ENCODE data around the gene INAVA. TPM values are rescaled to one million over a fixed set of nuclear protein-coding genes. Genes with fewer than 3 reads are reported as not detected.

INAVA gene
- total RNA-seq, 1 donor from 2014 or later: 191 TPM

DNA sequence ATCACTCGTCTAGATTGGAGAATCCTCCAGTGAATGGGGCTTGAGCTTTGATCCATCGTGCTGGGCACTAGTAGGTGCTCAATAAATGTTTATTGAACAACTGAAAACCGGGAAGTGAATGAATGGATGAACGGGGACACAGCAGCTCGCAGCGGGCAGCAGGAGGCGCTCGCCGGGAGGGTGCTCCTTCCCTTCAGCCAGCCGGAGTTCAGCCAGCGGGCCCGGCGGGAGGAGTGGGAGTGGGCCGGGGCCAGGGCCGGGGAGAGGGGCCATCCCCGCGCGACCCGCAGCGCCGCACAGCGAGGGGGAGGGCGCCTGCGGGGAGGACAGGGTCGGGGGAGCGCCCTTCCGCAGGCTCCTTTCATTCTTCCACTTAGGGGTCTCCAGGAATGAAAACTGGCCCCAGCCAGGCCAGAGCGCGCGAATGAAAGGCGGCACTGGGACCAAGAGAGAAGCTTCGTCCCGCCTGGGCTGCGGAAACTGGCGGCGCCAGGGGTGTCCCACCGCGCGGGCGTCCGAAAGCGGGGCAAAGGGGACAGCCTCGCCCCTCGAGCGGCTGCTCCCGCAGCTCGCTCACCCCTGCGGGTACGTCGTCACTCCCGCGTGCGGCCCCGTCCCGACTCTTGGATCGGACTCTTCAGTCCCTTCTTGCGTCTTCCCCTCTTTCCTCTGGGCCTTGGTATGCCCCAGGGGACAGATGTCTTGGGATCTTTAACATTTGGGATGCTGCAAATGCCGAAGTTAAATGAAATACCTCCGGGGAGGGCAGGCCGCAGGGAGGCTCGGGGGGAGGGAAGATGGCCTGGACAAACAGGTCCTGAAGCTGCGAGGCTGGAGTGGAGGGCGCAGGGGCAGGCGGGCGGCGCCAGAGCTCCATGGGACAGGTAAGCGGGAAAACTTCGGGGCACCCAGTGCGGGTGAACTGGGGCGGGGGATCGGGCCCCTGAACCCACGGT, 3.6 kb upstream of the INAVA start:
- no peak for DNase-seq (ENCODE audit: low read depth)
- peak overlapping the region; percentile 72 for H3K4me3 ChIP-seq (ENCODE audit: low read depth, low read length)
- TF ChIP-seq, protein P1, sequence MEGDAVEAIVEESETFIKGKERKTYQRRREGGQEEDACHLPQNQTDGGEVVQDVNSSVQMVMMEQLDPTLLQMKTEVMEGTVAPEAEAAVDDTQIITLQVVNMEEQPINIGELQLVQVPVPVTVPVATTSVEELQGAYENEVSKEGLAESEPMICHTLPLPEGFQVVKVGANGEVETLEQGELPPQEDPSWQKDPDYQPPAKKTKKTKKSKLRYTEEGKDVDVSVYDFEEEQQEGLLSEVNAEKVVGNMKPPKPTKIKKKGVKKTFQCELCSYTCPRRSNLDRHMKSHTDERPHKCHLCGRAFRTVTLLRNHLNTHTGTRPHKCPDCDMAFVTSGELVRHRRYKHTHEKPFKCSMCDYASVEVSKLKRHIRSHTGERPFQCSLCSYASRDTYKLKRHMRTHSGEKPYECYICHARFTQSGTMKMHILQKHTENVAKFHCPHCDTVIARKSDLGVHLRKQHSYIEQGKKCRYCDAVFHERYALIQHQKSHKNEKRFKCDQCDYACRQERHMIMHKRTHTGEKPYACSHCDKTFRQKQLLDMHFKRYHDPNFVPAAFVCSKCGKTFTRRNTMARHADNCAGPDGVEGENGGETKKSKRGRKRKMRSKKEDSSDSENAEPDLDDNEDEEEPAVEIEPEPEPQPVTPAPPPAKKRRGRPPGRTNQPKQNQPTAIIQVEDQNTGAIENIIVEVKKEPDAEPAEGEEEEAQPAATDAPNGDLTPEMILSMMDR (conservative IDR thresholded peaks at IDR 0.05; ENCODE audit: low read depth, low read length): peak; percentile 71

DNA sequence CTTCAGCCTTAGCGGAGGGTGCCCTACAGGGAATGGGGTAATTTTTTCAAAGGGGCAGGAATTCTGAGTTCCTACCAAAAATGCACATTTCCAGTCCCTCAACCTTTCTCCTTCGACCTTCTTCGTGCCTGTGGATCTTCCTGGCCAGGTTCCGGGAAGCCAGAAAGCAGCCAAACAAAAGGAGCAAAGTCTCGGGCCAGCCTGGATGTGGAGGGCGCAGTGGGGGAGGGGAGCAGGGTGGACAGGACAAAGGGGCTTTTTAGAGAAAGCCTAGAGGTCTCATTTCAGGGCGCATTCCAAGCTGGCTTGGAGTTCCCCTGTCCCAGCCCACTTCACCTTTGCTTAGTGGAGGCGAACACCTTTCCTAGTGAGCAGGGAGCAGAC, 2.9 kb upstream of the INAVA start:
- H3K4me3 ChIP-seq (ENCODE audit: low read depth, low read length): peak overlapping the region; percentile 72
- TF ChIP-seq, protein P1 (conservative IDR thresholded peaks at IDR 0.05; ENCODE audit: low read depth, low read length): no peak
- DNase-seq (ENCODE audit: low read depth): no peak

- TF ChIP-seq, protein P1 (conservative IDR thresholded peaks at IDR 0.05; ENCODE audit: low read depth, low read length): no peak
- peak overlapping the region; percentile 72 for H3K4me3 ChIP-seq (ENCODE audit: low read depth, low read length)
- DNase-seq (ENCODE audit: low read depth): no peak
These were observed 2.2 kb upstream of the INAVA start for GRCh38 chr1:200892546-200892945.

DNA sequence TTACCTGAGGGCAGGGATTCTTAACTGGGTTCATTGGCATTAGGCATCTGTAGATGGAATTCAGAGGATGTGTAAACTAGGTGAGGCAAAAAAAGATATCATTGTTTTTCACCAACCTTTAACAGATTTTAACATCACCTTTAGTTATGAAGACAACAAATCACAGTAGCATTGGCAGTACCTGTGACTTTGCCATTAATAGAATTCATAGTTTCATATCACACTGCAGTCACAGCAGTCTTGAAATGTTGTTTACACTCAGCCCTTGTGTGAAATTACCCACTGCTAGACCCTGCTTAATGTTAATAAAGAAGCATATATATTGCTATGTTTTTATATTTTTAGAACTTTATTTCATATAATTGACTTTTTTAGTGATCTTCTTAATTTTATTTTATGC, 1.7 kb upstream of the INAVA start:
- TF ChIP-seq, protein P1 (conservative IDR thresholded peaks at IDR 0.05; ENCODE audit: low read depth, low read length): no peak
- no peak overlapping the region for H3K4me3 ChIP-seq (ENCODE audit: low read depth, low read length)
- DNase-seq (ENCODE audit: low read depth): no peak

DNA sequence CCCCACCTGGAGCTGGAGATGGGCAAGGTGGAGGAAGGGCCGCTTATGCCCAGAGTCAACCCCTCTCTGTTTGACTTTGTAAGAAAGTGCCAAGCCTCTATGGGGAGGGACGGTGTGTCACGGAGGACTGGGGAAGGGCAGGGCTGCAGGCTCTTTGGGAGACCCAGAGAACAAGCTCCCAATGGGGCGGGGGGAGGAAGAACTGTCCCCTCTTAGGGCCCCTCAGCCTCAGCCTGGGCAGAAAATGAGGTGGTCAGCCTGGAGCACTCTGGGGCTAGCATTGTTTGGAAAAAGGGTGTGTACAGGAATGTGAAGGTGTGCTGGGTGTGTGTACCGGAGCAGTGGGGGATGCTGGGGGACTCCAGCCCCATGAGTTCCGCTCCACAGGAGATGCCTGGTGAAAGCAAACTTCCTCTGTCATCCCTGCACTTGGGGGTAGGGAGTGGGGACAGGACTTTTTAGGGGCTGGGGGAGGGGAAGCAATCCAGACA, 1.2 kb upstream of the INAVA start:
- DNase-seq (ENCODE audit: low read depth): no peak
- TF ChIP-seq, protein P1 (conservative IDR thresholded peaks at IDR 0.05; ENCODE audit: low read depth, low read length): no peak
- peak overlapping the region; percentile 66 for H3K4me3 ChIP-seq (ENCODE audit: low read depth, low read length)

DNA sequence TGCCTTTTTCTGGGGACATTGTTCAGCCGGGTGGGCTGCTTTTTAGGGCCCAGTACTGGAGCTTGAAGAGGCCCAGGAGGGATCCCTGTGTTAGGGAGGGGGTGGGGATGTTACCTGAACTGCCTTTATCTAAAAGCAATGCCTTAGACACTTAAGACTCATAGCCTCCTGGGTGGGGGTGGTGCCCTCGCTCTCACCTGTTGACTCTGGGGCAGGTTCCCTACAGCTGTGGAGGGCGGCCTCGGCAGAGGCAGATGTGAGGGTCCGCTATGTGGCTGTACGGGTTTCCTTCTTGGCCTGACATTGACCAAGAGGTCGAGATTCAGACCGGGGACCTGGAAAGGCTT, 716 bp downstream of the INAVA start:
- peak overlapping the region; percentile 66 for H3K4me3 ChIP-seq (ENCODE audit: low read depth, low read length)
- TF ChIP-seq, protein P1 (conservative IDR thresholded peaks at IDR 0.05; ENCODE audit: low read depth, low read length): no peak
- no peak for DNase-seq (ENCODE audit: low read depth)

Data from epithelial cell of proximal tubule (primary cell).